ENCODE data around the gene CDKN2D. TPM values are rescaled to one million over a fixed set of nuclear protein-coding genes. Genes with fewer than 3 reads are reported as not detected.

The CDKN2D gene
- total and polyA plus RNA-seq, 10 of the 15 experiments (the other 5 are each of a cell fraction or from before 2014, with no cell fraction given), result 0.53 to 17.2 (median 6.7) TPM

DNA sequence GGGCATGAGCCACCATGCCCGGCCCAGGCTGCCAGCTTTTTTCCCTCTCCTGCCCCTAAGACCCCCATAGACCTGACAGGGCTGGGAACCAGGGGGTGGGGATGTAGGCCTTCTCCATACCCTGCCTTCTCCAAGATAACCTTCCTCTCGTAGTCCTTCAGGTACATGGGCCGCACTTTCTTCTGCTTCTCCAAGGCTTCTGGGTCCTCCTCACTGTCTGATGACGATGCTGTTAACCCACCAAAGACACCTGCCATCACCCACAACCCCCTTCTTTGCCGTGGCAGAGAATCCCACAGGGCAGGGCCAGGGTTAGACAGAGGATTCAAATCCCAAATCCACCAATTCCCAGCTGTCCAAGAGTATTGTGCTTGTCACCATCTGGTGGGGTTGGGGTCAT, 6.2 kb downstream of the CDKN2D start (continued):
- no peak for TF ChIP-seq WRNIP1 (IDR thresholded peaks at IDR 0.05; ENCODE audit: borderline replicate concordance, low read depth, low read length)

DNA sequence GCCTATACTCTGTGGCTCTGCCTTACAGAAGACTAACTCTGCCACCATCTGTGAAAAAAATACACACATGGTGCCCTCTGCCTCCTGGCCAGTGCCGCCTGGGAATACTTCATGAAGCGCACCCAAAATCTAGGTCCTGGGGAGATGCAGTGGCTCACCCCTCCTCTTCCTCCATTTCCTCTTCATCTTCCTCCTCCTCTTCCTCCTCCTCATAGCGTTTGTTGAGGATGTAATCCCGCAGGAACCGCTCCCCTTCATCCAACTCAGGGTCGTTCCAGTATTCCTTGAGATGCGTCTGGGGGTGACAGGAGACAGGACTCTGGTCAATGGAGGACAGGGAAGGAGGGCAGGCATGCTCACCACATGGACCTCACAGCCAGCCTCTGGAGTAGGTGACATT, 8.6 kb downstream of the CDKN2D start:
- WGBS (ENCODE audit: insufficient coverage, insufficient replicate concordance, low lambda C conversion rate, missing lambda C conversion rate), result 94% methylated on average over 7 of the region's 7 CpGs
- H4K20me1 ChIP-seq (ENCODE audit: control insufficient read depth, insufficient read depth), result no peaks in the 10 kb centered on the region
- H3K4me3 ChIP-seq, result no peak overlapping the region
- ATAC-seq (no peak), FAIRE-seq (no peak), DNase-seq (ENCODE audit: low read depth, low spot score) (no peak)
- ChIA-PET POLR2A (no interaction called here), RAD21 (ENCODE audit: unreplicated experiment) (no interaction called here), SMC1A (ENCODE audit: uncharacterized antibody, unreplicated experiment) (no interaction called here), CTCF (no interaction called here)
- H3K79me2 ChIP-seq (ENCODE audit: control insufficient read depth, insufficient read depth, low read length), result peaks cover 9% of the 10 kb centered on the region
- TF ChIP-seq STAT3 (IDR thresholded peaks at IDR 0.05; ENCODE audit: low read depth, low read length) (no peak), SMARCA5 (IDR thresholded peaks at IDR 0.05) (no peak), EZH2 (IDR thresholded peaks at IDR 0.05; ENCODE audit: borderline replicate concordance, control insufficient read depth, low read depth, low read length) (no peak), ETV6 (conservative IDR thresholded peaks at IDR 0.05 in 1 of 2, IDR thresholded peaks at IDR 0.05 in 1 of 2; ENCODE audit: borderline replicate concordance in 1 of 2, low read depth in 1 of 2) (no peak), EP300 (IDR thresholded peaks at IDR 0.05; ENCODE audit: borderline replicate concordance in 1 of 2, control insufficient read depth in 1 of 2, low read depth in 2 of 2, low read length in 2 of 2) (no peak), CREB1 (IDR thresholded peaks at IDR 0.05; ENCODE audit: low read depth) (no peak), SPI1 (IDR thresholded peaks at IDR 0.05; ENCODE audit: borderline replicate concordance, insufficient read depth, low read depth, low read length) (no peak), ATF7 (IDR thresholded peaks at IDR 0.05; ENCODE audit: low read depth) (no peak), NR2C2 (IDR thresholded peaks at IDR 0.05; ENCODE audit: borderline replicate concordance, control insufficient read depth, insufficient read length, low read depth) (no peak), POLR2A (IDR thresholded peaks at IDR 0.05; ENCODE audit: low read depth, low read length) (no peak; the same call in 1 of the 2 replicates)
- no peak overlapping the region for H3K9ac ChIP-seq (ENCODE audit: control insufficient read depth, insufficient read depth, low read length)
- no peak overlapping the region for H3K27ac ChIP-seq (ENCODE audit: control insufficient read depth, insufficient read depth)
- no peaks in the 10 kb centered on the region for H3K9me3 ChIP-seq (replicated peaks; ENCODE audit: control insufficient read depth, insufficient read depth, low read length)
- no peak overlapping the region for H2AFZ ChIP-seq (ENCODE audit: control insufficient read depth, low read depth, low read length)
- H3K4me2 ChIP-seq (ENCODE audit: control insufficient read depth, insufficient read depth), result no peak overlapping the region
- no peaks in the 10 kb centered on the region for H3K27me3 ChIP-seq (replicated peaks in 1 of 2; ENCODE audit: control insufficient read depth in 2 of 2, insufficient read depth in 2 of 2, low read length in 1 of 2)
- H3K36me3 ChIP-seq (ENCODE audit: control insufficient read depth in 2 of 2, insufficient read depth in 2 of 2, low read length in 1 of 2), result peaks cover 13 to 14% of the 10 kb centered on the region in 2 experiments
- peaks cover 9% of the 10 kb centered on the region for H3K4me1 ChIP-seq (ENCODE audit: control insufficient read depth, insufficient read depth, low read length)
- BruUV-seq (replicated peaks), result no TSS peak
- intact Hi-C loops (cut with micrococcal nuclease; ENCODE audit: unreplicated experiment) (no loop called here), in situ Hi-C loops (cut with MboI) (no loop called here)

All from GM12878 (cell line).